GM12878 (cell line): ENCODE results near the gene SMIM44.

Experiments used
- BCL11A ChIP-seq: IDR thresholded peaks from 2 replicates; pipeline ENCODE4 v1.6.1; 2011; ENCODE audit warnings: low read depth, low read length
- CTCF ChIP-seq, 3 experiments: IDR thresholded peaks in 2 of 3; conservative IDR thresholded peaks in 1 of 3; 2 replicates each; pipeline ENCODE4 v1.5.1; 2011; ENCODE audit warnings: low read depth in 3 of 3, low read length in 3 of 3, mild to moderate bottlenecking in 3 of 3, control low read depth in 2 of 3, moderate library complexity in 2 of 3, inconsistent platforms in 1 of 3, mixed read lengths in 1 of 3; ENCODE audit not compliant: control insufficient read depth in 2 of 3, insufficient read depth in 1 of 3; ENCODE audit errors: extremely low read depth in 1 of 3
- E4F1 ChIP-seq: fragments of 450-650 bp; IDR thresholded peaks from 2 replicates; pipeline ENCODE4 v1.6.1; 2018; ENCODE audit warnings: borderline replicate concordance, mild to moderate bottlenecking; ENCODE audit not compliant: partially characterized antibody
- EP300 ChIP-seq, 2 experiments: fragments of 150-350 bp in 1 of 2; IDR thresholded peaks; 2 replicates each; pipeline ENCODE4 v1.6.1; 2011 to 2012; ENCODE audit warnings: low read depth in 2 of 2, low read length in 2 of 2, borderline replicate concordance in 1 of 2, improper control_type of control experiment in 1 of 2, inconsistent platforms in 1 of 2; ENCODE audit not compliant: control insufficient read depth in 1 of 2
- JUND ChIP-seq: IDR thresholded peaks from 2 replicates; pipeline ENCODE4 v1.6.1; 2012; ENCODE audit warnings: low read depth, mild to moderate bottlenecking, low read length, improper control_type of control experiment, moderate library complexity
- KDM1A ChIP-seq: fragments of 200-600 bp; sonication (generic); IDR thresholded peaks from 2 replicates; pipeline ENCODE4 v1.6.1; 2016; ENCODE audit warnings: borderline replicate concordance
- NRF1 ChIP-seq: conservative IDR thresholded peaks from 2 replicates; pipeline ENCODE4 v1.6.1; 2011; ENCODE audit warnings: mild to moderate bottlenecking, low read depth, low read length, improper control_type of control experiment
- SKIL ChIP-seq: fragments of 450-650 bp; IDR thresholded peaks from 2 replicates; pipeline ENCODE4 v1.6.1; 2017; ENCODE audit warnings: mild to moderate bottlenecking, low read depth, inconsistent platforms; ENCODE audit not compliant: poor library complexity, severe bottlenecking
- SP1 ChIP-seq: IDR thresholded peaks from one replicate; pipeline ENCODE4 v1.6.1; 2011; ENCODE audit warnings: low read depth, low read length
- STAT1 ChIP-seq: fragments of 450-650 bp; conservative IDR thresholded peaks from 2 replicates; pipeline ENCODE4 v1.6.1; 2014; ENCODE audit warnings: antibody characterized with exemption, mild to moderate bottlenecking

GRCh38 chr19:3433313-3433712 lies 49.9 kb downstream of the SMIM44 start:
- TF ChIP-seq SP1: no peak
- TF ChIP-seq CTCF (IDR thresholded peaks at IDR 0.05 in 2 of 3, conservative IDR thresholded peaks at IDR 0.05 in 1 of 3; ENCODE audit: control insufficient read depth in 2 of 3, extremely low read depth in 1 of 3, insufficient read depth in 1 of 3, low read depth in 3 of 3, low read length in 3 of 3): no peak
- no peak for TF ChIP-seq STAT1
- TF ChIP-seq BCL11A: no peak
- TF ChIP-seq JUND: no peak
- TF ChIP-seq EP300 (IDR thresholded peaks at IDR 0.05; ENCODE audit: borderline replicate concordance in 1 of 2, control insufficient read depth in 1 of 2, low read depth in 2 of 2, low read length in 2 of 2): no peak
- TF ChIP-seq SKIL: no peak
- no peak for TF ChIP-seq KDM1A
- no peak for TF ChIP-seq NRF1
- TF ChIP-seq E4F1: no peak
